HEK293T (cell line): Measurements from ENCODE around the gene PPIL6.

ENCODE experiments used
- CTCF ChIA-PET: fragments of 350-600 bp; formaldehyde crosslinking; extraction: SDS; loops from one replicate; lab custom pipeline; 2021; ENCODE audit warnings: antibody characterized with exemption, inconsistent platforms; lab: Yijun Ruan, JAX
- POLR2A ChIA-PET: fragments of 350-600 bp; formaldehyde crosslinking; extraction: SDS; loops from one replicate; lab custom pipeline; 2020; ENCODE audit warnings: antibody characterized with exemption, inconsistent platforms; lab: Yijun Ruan, JAX
- DNase-seq: peaks from one replicate; pipeline ENCODE4 v3.0.0; 2012; ENCODE audit warnings: mixed read lengths; ENCODE audit errors: extremely low spot score
- ARNT ChIP-seq: fragments of 450-650 bp; IDR thresholded peaks from 2 replicates; pipeline ENCODE4 v1.6.1; 2017; ENCODE audit warnings: mild to moderate bottlenecking
- BHLHE40 ChIP-seq: fragments of 450-650 bp; IDR thresholded peaks from 2 replicates; pipeline ENCODE4 v1.6.1; 2016; ENCODE audit warnings: mild to moderate bottlenecking, moderate library complexity, borderline replicate concordance
- CTBP1 ChIP-seq: fragments of 450-650 bp; IDR thresholded peaks from 2 replicates; pipeline ENCODE4 v1.6.1; 2016; ENCODE audit warnings: borderline replicate concordance
- ELF4 ChIP-seq: fragments of 450-650 bp; IDR thresholded peaks from 2 replicates; pipeline ENCODE4 v1.6.1; 2017; ENCODE audit warnings: antibody characterized with exemption
- FOXA1 ChIP-seq: fragments of 450-650 bp; IDR thresholded peaks from 2 replicates; pipeline ENCODE4 v1.6.1; 2016; ENCODE audit warnings: mild to moderate bottlenecking
- FOXK2 ChIP-seq: fragments of 450-650 bp; IDR thresholded peaks from 2 replicates; pipeline ENCODE4 v1.6.1; 2016; ENCODE audit warnings: mild to moderate bottlenecking
- FOXM1 ChIP-seq: fragments of 450-650 bp; IDR thresholded peaks from 2 replicates; pipeline ENCODE4 v1.6.1; 2017; ENCODE audit warnings: mild to moderate bottlenecking, borderline replicate concordance
- HDGF ChIP-seq: fragments of 450-650 bp; IDR thresholded peaks from 2 replicates; pipeline ENCODE4 v1.6.1; 2017; ENCODE audit warnings: antibody characterized with exemption, borderline replicate concordance
- L3MBTL2 ChIP-seq: fragments of 450-650 bp; conservative IDR thresholded peaks from 2 replicates; pipeline ENCODE4 v1.6.1; 2016; ENCODE audit warnings: mild to moderate bottlenecking
- LEF1 ChIP-seq: fragments of 450-650 bp; IDR thresholded peaks from 2 replicates; pipeline ENCODE4 v1.6.1; 2017; ENCODE audit warnings: mild to moderate bottlenecking, borderline replicate concordance
- NFRKB ChIP-seq: fragments of 450-650 bp; IDR thresholded peaks from 2 replicates; pipeline ENCODE4 v1.6.1; 2016; ENCODE audit warnings: mild to moderate bottlenecking, moderate library complexity
- PKNOX1 ChIP-seq: fragments of 450-650 bp; IDR thresholded peaks from 2 replicates; pipeline ENCODE4 v1.6.1; 2016
- SP1 ChIP-seq: fragments of 450-650 bp; IDR thresholded peaks from 2 replicates; pipeline ENCODE4 v1.6.1; 2017
- SUZ12 ChIP-seq: fragments of 450-650 bp; IDR thresholded peaks from 2 replicates; pipeline ENCODE4 v1.6.1; 2016; ENCODE audit warnings: mild to moderate bottlenecking
- TARDBP ChIP-seq: fragments of 450-650 bp; IDR thresholded peaks from 2 replicates; pipeline ENCODE4 v1.6.1; 2016
- ZNF384 ChIP-seq: fragments of 450-650 bp; IDR thresholded peaks from 2 replicates; pipeline ENCODE4 v1.6.1; 2016

The PPIL6 gene

GRCh38 chr6:109342911-109343310 lies 97.5 kb downstream of the PPIL6 start:
- CTCF ChIA-PET = no interaction called here
- no peak for DNase-seq
- no peak for TF ChIP-seq FOXK2
- no peak for TF ChIP-seq ARNT
- TF ChIP-seq TARDBP = no peak
- no peak for TF ChIP-seq ZNF384
- TF ChIP-seq FOXA1 = no peak
- no peak for TF ChIP-seq LEF1
- TF ChIP-seq FOXM1 = no peak
- TF ChIP-seq HDGF = no peak
- no peak for TF ChIP-seq SUZ12
- no peak for TF ChIP-seq ELF4
- TF ChIP-seq PKNOX1 = no peak
- POLR2A ChIA-PET = no interaction called here

- DNase-seq = no peak
- ChIA-PET CTCF (no interaction called here), POLR2A (no interaction called here)
- TF ChIP-seq TARDBP = no peak
- no peak for TF ChIP-seq BHLHE40
- no peak for TF ChIP-seq SP1
- no peak for TF ChIP-seq ARNT
- no peak for TF ChIP-seq CTBP1
- no peak for TF ChIP-seq PKNOX1
- TF ChIP-seq FOXK2 = no peak
- TF ChIP-seq ELF4 = no peak
- TF ChIP-seq SUZ12 = no peak
- TF ChIP-seq ZNF384 = no peak
- no peak for TF ChIP-seq HDGF
- no peak for TF ChIP-seq FOXA1
- TF ChIP-seq L3MBTL2 = no peak
- TF ChIP-seq LEF1 = no peak
- TF ChIP-seq NFRKB = no peak
- no peak for TF ChIP-seq FOXM1
These were observed 97.9 kb downstream of the PPIL6 start for GRCh38 chr6:109342506-109342905.

- CTCF ChIA-PET = no interaction called here
- POLR2A ChIA-PET = no interaction called here
- TF ChIP-seq SUZ12 = no peak
- TF ChIP-seq FOXM1 = no peak
- TF ChIP-seq NFRKB = no peak
- TF ChIP-seq SP1 = no peak
- no peak for TF ChIP-seq TARDBP
- no peak for TF ChIP-seq HDGF
- no peak for TF ChIP-seq LEF1
- TF ChIP-seq L3MBTL2 = no peak
- no peak for TF ChIP-seq CTBP1
- TF ChIP-seq PKNOX1 = no peak
- TF ChIP-seq ARNT = no peak
- no peak for TF ChIP-seq FOXK2
- no peak for TF ChIP-seq FOXA1
- TF ChIP-seq ELF4 = no peak
- no peak for TF ChIP-seq BHLHE40
- TF ChIP-seq ZNF384 = no peak
- no peak for DNase-seq
These were observed 99.6 kb downstream of the PPIL6 start for GRCh38 chr6:109340811-109341210.
